Ishikawa (cell line): Measurements from ENCODE around the gene KRTAP26-1.

Experiments
- CEBPB ChIP-seq: IDR thresholded peaks from 2 replicates; pipeline ENCODE4 v1.6.1; 2012
- CREB1 ChIP-seq: IDR thresholded peaks from 2 replicates; pipeline ENCODE4 v1.6.1; 2012; ENCODE audit warnings: low read depth
- EGR1 ChIP-seq: IDR thresholded peaks from 2 replicates; pipeline ENCODE4 v1.6.1; 2012
- EP300 ChIP-seq: IDR thresholded peaks from 2 replicates; pipeline ENCODE4 v1.6.1; 2012; ENCODE audit warnings: borderline replicate concordance
- FOXM1 ChIP-seq: IDR thresholded peaks from 2 replicates; pipeline ENCODE4 v1.6.1; 2012; ENCODE audit warnings: low read depth, borderline replicate concordance
- NFIC ChIP-seq: IDR thresholded peaks from 2 replicates; pipeline ENCODE4 v1.6.1; 2012
- RAD21 ChIP-seq: IDR thresholded peaks from 2 replicates; pipeline ENCODE4 v1.6.1; 2012; ENCODE audit warnings: low read depth
- TAF1 ChIP-seq: IDR thresholded peaks from 2 replicates; pipeline ENCODE4 v1.6.1; 2012; ENCODE audit warnings: low read depth, mild to moderate bottlenecking
- TCF12 ChIP-seq: IDR thresholded peaks from 2 replicates; pipeline ENCODE4 v1.6.1; 2012; ENCODE audit warnings: low read depth
- TEAD4 ChIP-seq: IDR thresholded peaks from 2 replicates; pipeline ENCODE4 v1.6.1; 2012
- YY1 ChIP-seq: IDR thresholded peaks from 2 replicates; pipeline ENCODE4 v1.6.1; 2012; ENCODE audit warnings: low read depth
- ZBTB7A ChIP-seq: IDR thresholded peaks from 2 replicates; pipeline ENCODE4 v1.6.1; 2012; ENCODE audit warnings: low read depth
- TF ChIP-seq, protein P1 (sequence below): IDR thresholded peaks from 2 replicates; pipeline ENCODE4 v1.6.1; 2012; ENCODE audit warnings: low read depth, mild to moderate bottlenecking
- TF ChIP-seq, protein P2 (sequence below): IDR thresholded peaks from 2 replicates; pipeline ENCODE4 v1.6.1; 2012
- TF ChIP-seq, protein P3 (sequence below): IDR thresholded peaks from 2 replicates; pipeline ENCODE4 v1.6.1; 2012

Gene KRTAP26-1

DNA sequence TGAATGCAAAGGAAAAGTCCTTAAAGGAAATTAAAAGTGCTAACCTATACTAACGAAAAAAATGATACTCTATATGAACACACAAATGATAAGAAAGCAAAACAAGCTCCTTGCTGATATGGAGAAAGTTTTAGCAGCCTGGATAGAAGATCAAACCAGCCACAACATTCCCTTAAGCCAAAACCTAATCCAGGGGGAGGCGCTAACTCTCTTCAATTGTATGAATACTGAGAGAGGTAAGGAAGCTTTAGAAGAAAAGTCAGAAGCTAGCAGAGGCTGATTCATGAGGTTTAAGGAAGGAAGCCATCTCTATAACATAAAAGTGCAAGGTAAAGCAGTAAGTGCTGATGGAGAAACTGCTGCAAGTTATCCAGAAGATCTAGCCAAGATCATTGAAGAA lies 24.9 kb upstream of the KRTAP26-1 start:
- TF ChIP-seq CEBPB: no peak
- TF ChIP-seq, protein P1, sequence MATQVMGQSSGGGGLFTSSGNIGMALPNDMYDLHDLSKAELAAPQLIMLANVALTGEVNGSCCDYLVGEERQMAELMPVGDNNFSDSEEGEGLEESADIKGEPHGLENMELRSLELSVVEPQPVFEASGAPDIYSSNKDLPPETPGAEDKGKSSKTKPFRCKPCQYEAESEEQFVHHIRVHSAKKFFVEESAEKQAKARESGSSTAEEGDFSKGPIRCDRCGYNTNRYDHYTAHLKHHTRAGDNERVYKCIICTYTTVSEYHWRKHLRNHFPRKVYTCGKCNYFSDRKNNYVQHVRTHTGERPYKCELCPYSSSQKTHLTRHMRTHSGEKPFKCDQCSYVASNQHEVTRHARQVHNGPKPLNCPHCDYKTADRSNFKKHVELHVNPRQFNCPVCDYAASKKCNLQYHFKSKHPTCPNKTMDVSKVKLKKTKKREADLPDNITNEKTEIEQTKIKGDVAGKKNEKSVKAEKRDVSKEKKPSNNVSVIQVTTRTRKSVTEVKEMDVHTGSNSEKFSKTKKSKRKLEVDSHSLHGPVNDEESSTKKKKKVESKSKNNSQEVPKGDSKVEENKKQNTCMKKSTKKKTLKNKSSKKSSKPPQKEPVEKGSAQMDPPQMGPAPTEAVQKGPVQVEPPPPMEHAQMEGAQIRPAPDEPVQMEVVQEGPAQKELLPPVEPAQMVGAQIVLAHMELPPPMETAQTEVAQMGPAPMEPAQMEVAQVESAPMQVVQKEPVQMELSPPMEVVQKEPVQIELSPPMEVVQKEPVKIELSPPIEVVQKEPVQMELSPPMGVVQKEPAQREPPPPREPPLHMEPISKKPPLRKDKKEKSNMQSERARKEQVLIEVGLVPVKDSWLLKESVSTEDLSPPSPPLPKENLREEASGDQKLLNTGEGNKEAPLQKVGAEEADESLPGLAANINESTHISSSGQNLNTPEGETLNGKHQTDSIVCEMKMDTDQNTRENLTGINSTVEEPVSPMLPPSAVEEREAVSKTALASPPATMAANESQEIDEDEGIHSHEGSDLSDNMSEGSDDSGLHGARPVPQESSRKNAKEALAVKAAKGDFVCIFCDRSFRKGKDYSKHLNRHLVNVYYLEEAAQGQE: no peak
- no peak for TF ChIP-seq FOXM1
- no peak for TF ChIP-seq TAF1
- no peak for TF ChIP-seq EGR1
- TF ChIP-seq RAD21: no peak
- TF ChIP-seq ZBTB7A: no peak
- no peak for TF ChIP-seq EP300
- TF ChIP-seq TEAD4: no peak
- TF ChIP-seq, protein P2, sequence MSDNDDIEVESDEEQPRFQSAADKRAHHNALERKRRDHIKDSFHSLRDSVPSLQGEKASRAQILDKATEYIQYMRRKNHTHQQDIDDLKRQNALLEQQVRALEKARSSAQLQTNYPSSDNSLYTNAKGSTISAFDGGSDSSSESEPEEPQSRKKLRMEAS: no peak
- TF ChIP-seq CREB1: no peak
- no peak for TF ChIP-seq NFIC
- no peak for TF ChIP-seq TCF12
- no peak for TF ChIP-seq YY1
- TF ChIP-seq, protein P3, sequence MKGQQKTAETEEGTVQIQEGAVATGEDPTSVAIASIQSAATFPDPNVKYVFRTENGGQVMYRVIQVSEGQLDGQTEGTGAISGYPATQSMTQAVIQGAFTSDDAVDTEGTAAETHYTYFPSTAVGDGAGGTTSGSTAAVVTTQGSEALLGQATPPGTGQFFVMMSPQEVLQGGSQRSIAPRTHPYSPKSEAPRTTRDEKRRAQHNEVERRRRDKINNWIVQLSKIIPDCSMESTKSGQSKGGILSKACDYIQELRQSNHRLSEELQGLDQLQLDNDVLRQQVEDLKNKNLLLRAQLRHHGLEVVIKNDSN: no peak

DNA sequence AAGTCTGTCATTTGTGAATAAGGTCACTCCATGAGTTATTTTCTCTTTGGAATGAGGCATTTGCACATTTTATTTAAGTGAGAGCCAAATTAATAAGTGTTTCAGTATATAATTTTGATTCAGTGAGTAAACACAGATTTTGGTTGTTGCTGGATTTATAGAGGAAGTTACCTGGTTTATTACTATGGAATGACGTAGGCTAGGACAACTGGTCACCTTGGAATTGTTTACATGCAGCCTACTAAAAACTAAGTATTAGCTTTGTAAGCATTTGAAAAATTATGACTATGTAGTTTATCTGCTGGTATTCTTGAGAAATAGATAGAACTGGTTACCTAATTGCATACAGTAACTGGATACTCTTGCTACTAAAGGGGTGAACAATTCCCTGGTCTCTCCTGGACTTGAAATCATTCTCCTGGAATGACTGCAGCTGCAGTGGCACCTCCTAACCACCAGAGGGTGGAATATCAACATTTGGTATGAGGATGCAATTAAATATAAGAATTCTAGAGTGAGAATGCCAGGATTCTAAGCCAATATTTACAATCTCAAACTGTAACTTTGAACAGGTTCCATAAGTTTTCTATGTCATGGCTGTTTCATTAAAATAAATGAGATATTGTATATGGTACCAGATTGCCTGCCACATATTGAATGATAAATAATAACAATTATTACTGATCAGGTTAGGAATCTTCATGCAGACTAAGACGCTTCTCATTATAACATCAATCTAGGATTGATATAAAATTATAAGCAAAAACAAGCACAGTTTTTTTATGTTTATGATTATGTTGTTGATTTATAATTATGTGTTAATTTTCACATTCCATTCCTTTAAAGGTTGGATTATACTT lies 20.8 kb upstream of the KRTAP26-1 start:
- TF ChIP-seq CREB1 (no peak), CEBPB (no peak), TCF12 (no peak), RAD21 (peak; percentile 27; the same call in 1 of the 2 replicates), TEAD4 (no peak)

DNA sequence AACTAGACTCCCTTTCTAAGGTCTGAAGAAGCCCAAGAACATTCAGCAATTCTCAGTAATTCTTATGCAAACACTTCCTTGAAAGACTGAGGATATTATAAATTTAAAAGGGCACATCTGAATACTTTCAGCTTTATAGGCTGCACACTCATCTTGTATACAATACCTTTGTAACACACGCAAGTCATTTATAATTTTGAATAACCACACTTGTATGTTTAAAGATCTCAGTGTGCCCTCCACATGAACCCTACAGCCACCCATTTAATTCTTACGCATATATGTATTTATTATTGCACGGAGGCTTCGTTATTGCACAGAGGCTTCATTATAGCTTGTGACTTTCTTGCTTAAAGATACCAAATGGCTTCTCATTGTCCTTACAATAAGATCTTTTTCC lies 18.6 kb upstream of the KRTAP26-1 start:
- TF ChIP-seq, protein P2: no peak
- TF ChIP-seq YY1: no peak
- no peak for TF ChIP-seq TAF1
- no peak for TF ChIP-seq TEAD4
- TF ChIP-seq RAD21: no peak
- no peak for TF ChIP-seq TCF12
- TF ChIP-seq CREB1: no peak
- no peak for TF ChIP-seq CEBPB
- TF ChIP-seq NFIC: no peak
- no peak for TF ChIP-seq EGR1
- TF ChIP-seq ZBTB7A: no peak
- TF ChIP-seq FOXM1: no peak
- TF ChIP-seq, protein P3: no peak
- TF ChIP-seq, protein P1: no peak

DNA sequence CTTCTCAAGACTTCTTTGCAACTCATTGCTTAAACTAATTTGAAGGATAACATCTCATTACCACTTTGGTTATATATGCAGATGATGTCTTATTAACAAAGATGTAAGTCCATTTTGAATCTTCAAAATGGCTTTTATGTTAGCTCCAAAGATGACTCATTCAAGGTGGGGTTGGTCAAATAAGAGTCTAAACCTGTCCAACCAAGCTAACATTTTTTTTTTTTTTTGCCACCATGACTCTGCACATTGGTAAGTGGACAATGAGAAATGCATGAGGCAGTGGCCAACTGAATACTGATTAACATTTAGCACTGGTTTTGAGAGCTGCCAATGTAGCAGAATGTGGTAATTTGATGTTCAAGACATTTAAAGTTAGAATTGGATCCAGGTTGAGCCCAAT lies 17.7 kb upstream of the KRTAP26-1 start:
- TF ChIP-seq YY1 (no peak), CREB1 (no peak), TCF12 (no peak), TAF1 (no peak), ZBTB7A (no peak), CEBPB (no peak), NFIC (no peak), FOXM1 (no peak), RAD21 (no peak), EP300 (no peak), EGR1 (no peak)
- TF ChIP-seq, protein P3: no peak
- TF ChIP-seq, protein P2: no peak

DNA sequence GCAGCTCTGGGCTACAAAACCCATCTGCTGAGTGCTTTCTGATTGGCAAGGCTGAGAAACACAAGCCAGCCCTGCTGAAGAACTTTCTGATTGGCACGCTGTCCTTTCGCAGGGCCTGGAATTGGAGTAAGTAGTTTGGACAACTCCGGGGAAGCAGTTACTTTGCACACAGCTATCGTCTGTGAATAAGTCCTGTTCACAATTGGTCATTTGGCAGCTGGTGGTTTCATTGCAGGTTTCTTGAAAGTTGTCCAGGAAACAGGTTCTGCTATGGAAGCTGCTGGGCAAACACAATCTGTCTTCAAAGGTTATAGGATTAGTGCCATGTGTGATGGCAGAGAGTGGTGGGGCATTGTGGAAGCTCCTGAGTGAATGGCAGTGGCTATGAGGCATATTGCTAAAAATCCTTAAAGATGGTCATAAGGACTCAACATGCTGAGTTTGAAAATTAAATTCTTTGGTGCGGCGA lies 17.2 kb upstream of the KRTAP26-1 start, which contains the start of gene KRTAP27-1:
KRTAP27-1 (minus strand) TSS at position 419 of the 469 bp plus-strand sequence; CDS start at position 393, 26 bp downstream.
- TF ChIP-seq EP300 (no peak), TAF1 (no peak), CEBPB (no peak)
- TF ChIP-seq, protein P2: no peak
